NCI-H82 treated with DMSO at 0.1 percent for 48 hours (cell line): ENCODE data around the gene CCDC12.

Source experiments
- DNase-seq: peaks from one replicate; lab custom pipeline; 2025; ENCODE audit not compliant: unreplicated experiment; lab: John Stamatoyannopoulos, UW

The CCDC12 gene

GRCh38 chr3:47008234-47008796 is 31.8 kb upstream of the CCDC12 start:
- no peak for DNase-seq

- no peak for DNase-seq
These were observed 31.1 kb upstream of the CCDC12 start for GRCh38 chr3:47007482-47008233.

GRCh38 chr3:47007001-47007400 is 30.5 kb upstream of the CCDC12 start:
- DNase-seq = no peak

GRCh38 chr3:47006145-47006651 is 29.7 kb upstream of the CCDC12 start:
- no peak for DNase-seq

- no peak for DNase-seq
These were observed 28.9 kb upstream of the CCDC12 start for GRCh38 chr3:47005212-47006144.

DNA sequence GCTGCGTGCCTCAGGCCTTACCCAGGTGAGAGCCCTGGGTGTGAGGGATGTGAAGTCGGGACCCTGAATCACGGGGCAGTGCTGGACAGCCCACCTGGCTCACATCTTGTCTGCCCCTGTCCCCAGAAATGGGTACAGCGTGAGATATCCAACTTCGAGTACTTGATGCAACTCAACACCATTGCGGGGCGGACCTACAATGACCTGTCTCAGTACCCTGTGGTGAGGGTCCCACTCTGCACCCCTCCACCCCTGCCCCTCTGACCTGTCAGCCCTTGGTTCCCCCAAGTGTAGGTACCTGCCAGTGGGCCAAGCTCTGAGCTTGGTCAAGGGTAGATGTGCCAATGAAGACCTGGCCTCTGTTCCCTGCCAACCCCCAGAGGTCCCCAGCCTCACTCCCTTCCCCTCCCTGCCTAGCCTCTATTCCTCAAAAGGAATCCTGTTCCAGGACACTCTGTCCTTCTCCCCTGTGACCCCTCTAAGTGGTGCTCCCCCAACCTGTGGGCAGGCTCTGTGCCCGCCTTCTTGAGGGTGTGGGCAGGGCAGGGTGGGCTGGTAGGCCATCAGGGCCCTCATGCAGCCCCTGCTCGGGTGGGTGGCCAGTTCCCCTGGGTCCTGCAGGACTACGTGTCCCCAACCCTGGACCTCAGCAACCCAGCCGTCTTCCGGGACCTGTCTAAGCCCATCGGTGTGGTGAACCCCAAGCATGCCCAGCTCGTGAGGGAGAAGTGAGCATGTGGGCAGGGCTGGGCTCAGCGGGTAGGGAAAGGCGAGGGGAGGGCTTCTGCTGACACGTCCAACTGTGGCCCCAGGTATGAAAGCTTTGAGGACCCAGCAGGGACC is 28.0 kb upstream of the CCDC12 start:
- no peak for DNase-seq

- DNase-seq = no peak
These were observed 27.2 kb upstream of the CCDC12 start for GRCh38 chr3:47003461-47004368.

DNA sequence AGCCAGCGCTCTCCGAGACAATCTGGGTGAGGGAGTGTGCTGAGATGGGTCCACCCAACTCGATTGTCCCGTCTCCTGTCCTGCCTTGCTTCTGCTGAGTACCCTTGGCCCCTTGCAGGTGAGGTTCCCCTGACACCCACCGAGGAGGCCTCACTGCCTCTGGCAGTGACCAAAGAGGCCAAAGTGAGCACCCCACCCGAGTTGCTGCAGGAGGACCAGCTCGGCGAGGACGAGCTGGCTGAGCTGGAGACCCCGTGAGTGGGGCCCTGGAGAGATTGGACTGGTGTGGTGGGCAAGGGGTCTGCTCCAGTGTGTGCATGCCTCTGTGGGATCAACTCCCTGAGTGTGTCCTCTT is 26.5 kb upstream of the CCDC12 start:
- DNase-seq = no peak

- DNase-seq = no peak
These were observed 25.9 kb upstream of the CCDC12 start for GRCh38 chr3:47002171-47003055.

DNA sequence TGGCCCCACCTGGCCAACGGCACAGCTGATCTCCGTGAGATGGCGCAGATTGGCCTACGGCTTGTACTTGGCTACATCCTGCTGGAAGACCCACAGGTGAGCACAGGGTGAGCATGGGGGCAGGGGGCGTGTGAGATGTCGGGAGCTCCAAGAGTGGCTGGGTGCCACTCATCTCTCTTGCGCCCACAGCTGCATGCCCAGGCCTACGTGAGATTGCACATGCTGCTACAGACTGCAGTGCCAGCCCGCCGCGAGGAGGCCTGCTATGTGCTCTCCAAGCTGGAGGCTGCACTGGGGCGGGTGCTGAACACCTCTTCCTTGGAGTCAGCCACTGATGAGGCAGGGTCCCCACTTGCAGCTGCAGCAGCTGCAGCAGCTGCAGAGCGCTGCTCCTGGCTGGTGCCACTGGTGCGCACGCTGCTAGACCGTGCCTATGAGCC is 25.2 kb upstream of the CCDC12 start:
- DNase-seq = no peak

DNA sequence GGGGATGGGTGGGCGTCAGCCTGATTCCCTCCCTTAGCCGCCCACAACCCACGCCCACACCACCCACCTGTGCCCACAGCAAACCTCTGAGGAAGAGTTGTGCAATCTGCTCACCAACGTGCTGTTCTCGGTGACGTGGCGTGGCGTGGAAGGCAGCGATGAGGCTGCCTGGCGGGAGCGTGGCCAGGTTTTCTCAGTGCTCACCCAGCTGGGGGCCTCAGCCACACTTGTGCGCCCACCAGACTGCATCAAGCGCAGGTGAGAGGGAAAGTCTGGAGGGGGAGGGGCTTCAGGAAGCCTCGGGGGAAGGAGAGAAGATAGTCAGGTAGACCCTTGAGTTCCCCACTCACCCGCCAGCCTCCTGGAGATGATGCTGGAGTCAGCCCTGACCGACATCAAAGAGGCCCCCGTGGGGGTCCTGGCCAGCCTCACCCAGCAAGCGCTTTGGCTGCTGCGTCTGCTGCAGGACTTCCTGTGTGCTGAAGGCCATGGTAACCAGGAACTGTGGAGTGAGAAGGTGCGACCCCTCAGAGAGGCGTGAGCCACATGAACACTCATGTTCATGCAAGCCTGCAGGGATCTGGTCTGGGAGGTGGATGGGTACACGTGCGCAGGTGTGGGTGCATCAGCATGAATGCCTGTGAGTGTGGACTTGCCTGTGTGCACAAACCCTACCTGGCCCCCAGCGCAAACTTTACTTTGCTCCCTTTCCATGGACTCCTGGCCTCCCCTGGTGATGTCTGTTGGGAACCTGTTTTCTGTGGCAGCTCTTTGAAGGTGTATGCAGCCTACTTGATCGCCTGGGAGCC is 24.6 kb upstream of the CCDC12 start:
- DNase-seq = no peak

DNA sequence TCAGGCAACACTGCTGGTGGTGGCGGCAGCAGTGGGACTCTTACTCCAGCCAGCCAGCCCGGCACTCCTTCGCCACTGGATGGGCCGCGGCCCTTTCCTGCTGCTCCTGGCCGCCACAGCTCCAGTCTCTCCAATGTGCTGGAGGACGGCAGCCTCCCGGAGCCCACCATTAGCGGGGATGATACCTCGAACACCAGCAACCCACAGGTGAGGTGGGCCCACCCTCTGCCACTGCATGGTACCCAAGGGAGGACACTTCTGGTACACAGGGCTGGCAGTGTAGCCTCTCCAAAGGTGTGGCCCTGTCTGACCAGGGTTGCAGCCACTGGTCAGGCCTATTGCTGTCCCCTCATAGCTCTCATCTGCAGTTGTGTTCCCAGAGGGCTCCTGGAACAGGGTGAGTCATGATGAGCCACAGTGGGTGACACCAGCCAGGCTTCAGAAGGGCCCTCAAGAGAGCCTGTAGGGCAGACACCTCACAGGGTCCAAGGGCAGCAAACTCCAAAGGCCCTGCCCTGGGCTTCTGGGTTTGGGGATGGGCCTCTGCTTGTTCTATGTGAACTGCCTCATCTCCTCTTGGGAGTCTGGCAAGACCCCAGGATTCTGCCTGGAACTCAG is 23.8 kb upstream of the CCDC12 start:
- no peak for DNase-seq

GRCh38 chr3:46999516-47000197 is 23.1 kb upstream of the CCDC12 start:
- no peak for DNase-seq

GRCh38 chr3:46998852-46999515 is 22.4 kb upstream of the CCDC12 start:
- DNase-seq = no peak

- DNase-seq = no peak
These were observed 21.7 kb upstream of the CCDC12 start for GRCh38 chr3:46998121-46998851.
